ENCODE measurements around the gene RCSD1. TPM values are rescaled to one million over a fixed set of nuclear protein-coding genes. Genes with fewer than 3 reads are reported as not detected.

The RCSD1 gene
- total RNA-seq, 3 donors from 2014 or later (not counting 1 experiment from before 2014, with no cell fraction given), result 86.3 to 130 (median 110) TPM

DNA sequence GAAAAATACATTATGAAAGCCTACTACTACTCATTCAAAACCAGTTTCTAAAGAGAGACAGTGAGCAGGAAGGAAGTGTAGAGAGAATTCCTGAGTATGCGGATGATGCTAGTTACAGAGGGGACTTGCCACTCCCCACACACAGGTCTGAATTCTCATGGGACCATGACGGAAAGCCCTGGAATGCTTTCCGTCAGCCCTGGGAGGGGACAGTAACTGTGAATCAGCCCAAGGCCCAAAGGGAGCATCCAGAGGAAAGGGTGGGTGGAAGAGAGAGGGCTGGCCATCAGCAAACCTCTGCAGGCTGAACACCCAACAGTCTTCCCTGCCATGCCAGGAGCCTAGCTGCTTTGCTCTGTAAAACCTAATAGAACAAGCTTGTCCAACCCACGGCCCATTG is 36.4 kb downstream of the RCSD1 start:
- Histone ChIP-seq H3K4me1 (ENCODE audit: control insufficient read depth, insufficient read depth, low read length) (peaks cover 76% of the 10 kb centered on the region), H3K4me3 (ENCODE audit: low read length) (no peak overlapping the region), H3K9me3 (ENCODE audit: control insufficient read depth, insufficient read depth, low read length) (no peaks in the 10 kb centered on the region), H3K27ac (ENCODE audit: low read length) (no peak overlapping the region), H3K36me3 (ENCODE audit: control insufficient read depth, insufficient read depth, low read length) (peaks cover 50% of the 10 kb centered on the region), H3K27me3 (ENCODE audit: control insufficient read depth, insufficient read depth, low read length) (no peaks in the 10 kb centered on the region)
- TF ChIP-seq, protein P1, sequence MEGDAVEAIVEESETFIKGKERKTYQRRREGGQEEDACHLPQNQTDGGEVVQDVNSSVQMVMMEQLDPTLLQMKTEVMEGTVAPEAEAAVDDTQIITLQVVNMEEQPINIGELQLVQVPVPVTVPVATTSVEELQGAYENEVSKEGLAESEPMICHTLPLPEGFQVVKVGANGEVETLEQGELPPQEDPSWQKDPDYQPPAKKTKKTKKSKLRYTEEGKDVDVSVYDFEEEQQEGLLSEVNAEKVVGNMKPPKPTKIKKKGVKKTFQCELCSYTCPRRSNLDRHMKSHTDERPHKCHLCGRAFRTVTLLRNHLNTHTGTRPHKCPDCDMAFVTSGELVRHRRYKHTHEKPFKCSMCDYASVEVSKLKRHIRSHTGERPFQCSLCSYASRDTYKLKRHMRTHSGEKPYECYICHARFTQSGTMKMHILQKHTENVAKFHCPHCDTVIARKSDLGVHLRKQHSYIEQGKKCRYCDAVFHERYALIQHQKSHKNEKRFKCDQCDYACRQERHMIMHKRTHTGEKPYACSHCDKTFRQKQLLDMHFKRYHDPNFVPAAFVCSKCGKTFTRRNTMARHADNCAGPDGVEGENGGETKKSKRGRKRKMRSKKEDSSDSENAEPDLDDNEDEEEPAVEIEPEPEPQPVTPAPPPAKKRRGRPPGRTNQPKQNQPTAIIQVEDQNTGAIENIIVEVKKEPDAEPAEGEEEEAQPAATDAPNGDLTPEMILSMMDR (IDR thresholded peaks at IDR 0.05), result no peak
- Mint-ChIP-seq H3K9me3 (no peaks in the 10 kb centered on the region), H3K4me3 (no peak overlapping the region), H3K27me3 (ENCODE audit: low read depth in 2 of 2) (no peaks in the 10 kb centered on the region), H3K36me3 (no peaks in the 10 kb centered on the region), H3K27ac (peak overlapping the region; percentile 47 to 97), H3K4me1 (peaks cover 89 to 95% of the 10 kb centered on the region in 2 donors)
- no peak for DNase-seq
- 95% methylated on average over 4 of the region's 4 CpGs for WGBS (ENCODE audit: insufficient coverage)
- intact Hi-C loops (cut with micrococcal nuclease), result no loop called here
- ATAC-seq, result no peak

GRCh38 chr1:167667536-167667935 is 37.5 kb downstream of the RCSD1 start:
- Histone ChIP-seq H3K4me1 (ENCODE audit: control insufficient read depth, insufficient read depth, low read length) (peaks cover 72% of the 10 kb centered on the region), H3K9me3 (ENCODE audit: control insufficient read depth, insufficient read depth, low read length) (no peaks in the 10 kb centered on the region), H3K27me3 (ENCODE audit: control insufficient read depth, insufficient read depth, low read length) (no peaks in the 10 kb centered on the region), H3K36me3 (ENCODE audit: control insufficient read depth, insufficient read depth, low read length) (peaks cover 55% of the 10 kb centered on the region), H3K27ac (ENCODE audit: low read length) (no peak overlapping the region), H3K4me3 (ENCODE audit: low read length) (no peak overlapping the region)
- DNase-seq, result no peak
- Mint-ChIP-seq H3K4me3 (peak overlapping the region; percentile 7), H3K27me3 (ENCODE audit: low read depth in 2 of 2) (no peaks in the 10 kb centered on the region), H3K27ac (peak overlapping the region; percentile 47 to 97), H3K4me1 (peaks cover 90 to 96% of the 10 kb centered on the region in 2 donors), H3K36me3 (no peaks in the 10 kb centered on the region), H3K9me3 (no peaks in the 10 kb centered on the region)
- intact Hi-C loops (cut with micrococcal nuclease), result no loop called here
- 97% methylated on average over 2 of the region's 2 CpGs for WGBS (ENCODE audit: insufficient coverage)
- no peak for ATAC-seq
- TF ChIP-seq, protein P1 (IDR thresholded peaks at IDR 0.05), result no peak

DNA sequence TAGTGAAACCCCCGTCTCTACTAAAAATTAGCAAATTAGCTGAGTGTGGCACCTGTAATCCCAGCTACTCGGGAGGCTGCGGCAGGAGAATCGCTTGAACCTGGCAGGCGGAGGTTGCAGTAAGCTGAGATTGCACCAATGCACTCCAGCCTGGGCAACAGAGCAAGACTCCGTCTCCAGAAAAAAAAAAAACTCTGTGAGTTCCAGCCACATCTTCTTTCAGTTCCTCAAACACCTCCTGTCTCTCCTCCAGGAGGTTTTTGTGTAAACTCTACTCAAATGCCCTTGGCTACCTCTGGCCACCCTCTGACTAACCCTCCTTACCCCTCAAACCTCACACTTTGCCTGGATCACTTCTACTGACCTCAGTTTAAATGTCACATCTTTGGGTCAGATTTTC is 38.1 kb downstream of the RCSD1 start:
- H3K4me1 ChIP-seq (ENCODE audit: control insufficient read depth, insufficient read depth, low read length), result peaks cover 66% of the 10 kb centered on the region

More for the DNA sequence above, 38.1 kb downstream of the RCSD1 start:
- no peak overlapping the region for H3K4me3 ChIP-seq (ENCODE audit: low read length)
- H3K27ac ChIP-seq (ENCODE audit: low read length), result no peak overlapping the region
- no peaks in the 10 kb centered on the region for H3K9me3 ChIP-seq (ENCODE audit: control insufficient read depth, insufficient read depth, low read length)
- Mint-ChIP-seq H3K27ac (peak overlapping the region; percentile 47 to 97), H3K4me1 (peaks cover 90 to 96% of the 10 kb centered on the region in 2 donors), H3K9me3 (no peaks in the 10 kb centered on the region), H3K36me3 (no peaks in the 10 kb centered on the region), H3K27me3 (ENCODE audit: low read depth in 2 of 2) (no peaks in the 10 kb centered on the region), H3K4me3 (peak overlapping the region; percentile 29)
- H3K27me3 ChIP-seq (ENCODE audit: control insufficient read depth, insufficient read depth, low read length), result no peaks in the 10 kb centered on the region
- intact Hi-C loops (cut with micrococcal nuclease), result no loop called here
- WGBS (ENCODE audit: insufficient coverage), result 74% methylated on average over 6 of the region's 6 CpGs
- TF ChIP-seq, protein P1 (IDR thresholded peaks at IDR 0.05), result no peak
- no peak for DNase-seq
- peaks cover 53% of the 10 kb centered on the region for H3K36me3 ChIP-seq (ENCODE audit: control insufficient read depth, insufficient read depth, low read length)
- no peak for ATAC-seq

Data from natural killer cell (primary cell).